NCI-H526 (cell line): ENCODE data around the gene DGKE.

ENCODE experiments used
- DNase-seq, 2 experiments: peaks; one replicate each; lab custom pipeline; 2025; lab: John Stamatoyannopoulos, UW

DGKE gene

GRCh38 chr17:56914581-56915273 is 80.8 kb downstream of the DGKE start:
- DNase-seq: no peak

GRCh38 chr17:56917559-56918296 is 83.8 kb downstream of the DGKE start:
- DNase-seq: no peak

GRCh38 chr17:56918916-56919315 is 85.0 kb downstream of the DGKE start:
- no peak for DNase-seq
